ENCODE data around the gene IKZF1.
"Not testable (repeated sequence)": the region's sequence is repeated elsewhere in the genome, so short reads cannot be mapped to it uniquely, and the experiment has no call there.

Gene IKZF1

DNA sequence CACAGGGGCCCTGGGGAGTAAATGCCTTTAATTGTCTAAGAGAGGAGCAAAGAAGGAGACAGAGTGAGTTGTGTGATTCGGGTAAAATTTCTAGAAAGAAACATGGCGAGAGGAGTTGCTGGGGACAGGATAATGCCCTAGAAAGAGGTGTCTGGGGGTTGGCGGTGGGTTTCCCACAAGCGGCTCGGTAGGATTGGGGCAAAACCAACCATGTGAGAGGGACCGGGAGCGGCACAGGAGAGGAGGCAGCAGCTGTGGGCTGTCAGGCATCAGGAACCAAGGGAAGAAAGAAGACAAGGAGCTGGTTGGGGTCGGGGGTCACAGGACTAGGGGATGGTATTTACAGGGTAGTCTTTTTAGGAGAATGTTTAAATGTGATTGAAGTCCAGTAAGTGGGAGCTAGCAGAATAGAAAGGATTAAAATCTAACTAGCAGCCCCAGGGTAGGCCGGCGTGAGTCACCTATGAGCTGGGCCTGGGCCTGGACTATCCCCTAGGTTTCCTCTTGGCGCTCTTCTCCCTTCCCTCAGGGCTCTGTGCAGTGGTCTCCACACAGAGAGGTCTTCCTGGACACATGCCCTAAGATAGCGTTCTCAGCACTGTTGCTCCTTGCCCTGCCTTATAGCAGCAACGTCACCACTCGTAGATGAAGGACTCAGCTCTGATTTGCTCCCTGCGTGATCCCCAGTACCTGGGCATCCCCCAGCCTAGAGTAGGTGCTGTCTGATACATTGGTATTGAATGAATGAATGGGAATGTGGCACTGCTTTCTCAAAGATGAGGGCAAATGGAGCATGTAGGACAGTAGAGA lies 32.6 kb downstream of the IKZF1 start:
- Histone ChIP-seq H3K23ac (ENCODE audit: low read length) (no peak overlapping the region), H4K8ac (ENCODE audit: low read depth, low read length) (no peak overlapping the region), H3K9me3 (ENCODE audit: insufficient read depth, low read depth, low read length) (no peaks in the 10 kb centered on the region), H3K14ac (ENCODE audit: low read length) (no peak overlapping the region), H2AFZ (ENCODE audit: insufficient read depth, low read length, poor library complexity) (no peak overlapping the region), H3K27me3 (ENCODE audit: insufficient read depth, low read length) (no peaks in the 10 kb centered on the region), H3K79me2 (ENCODE audit: control insufficient read depth, insufficient read depth, low read length, poor library complexity) (no peaks in the 10 kb centered on the region), H3K18ac (ENCODE audit: low read length) (no peak overlapping the region), H3K9ac (ENCODE audit: low read length) (no peak overlapping the region), H3K4me3 (ENCODE audit: low read depth, low read length) (no peak overlapping the region), H2BK5ac (ENCODE audit: low read depth, low read length, poor library complexity) (no peak overlapping the region), H3K79me1 (ENCODE audit: low read length) (no peaks in the 10 kb centered on the region), H2AK5ac (ENCODE audit: low read length) (no peak overlapping the region), H3K27ac (ENCODE audit: low read depth, low read length) (no peak overlapping the region), H3K4me2 (ENCODE audit: low read length) (no peak overlapping the region), H4K91ac (ENCODE audit: low read depth, low read length) (no peak overlapping the region), H2BK120ac (ENCODE audit: insufficient read depth, low read length, poor library complexity) (no peak overlapping the region), H3K36me3 (ENCODE audit: control insufficient read depth in 1 of 2, insufficient read depth in 2 of 2, low read length in 2 of 2) (no peaks in the 10 kb centered on the region), H3K4me1 (ENCODE audit: control insufficient read depth in 1 of 2, insufficient read depth in 2 of 2, low read length in 2 of 2) (peaks cover 4 to 19% of the 10 kb centered on the region in 2 experiments), H3K4ac (ENCODE audit: low read depth, low read length) (no peak overlapping the region), H2BK12ac (ENCODE audit: low read length) (no peak overlapping the region), H4K12ac (ENCODE audit: low read depth, low read length) (no peak overlapping the region)
- no CpG with 5 or more reads among the region's 15 CpGs for WGBS (ENCODE audit: extremely low coverage, insufficient coverage, insufficient read length)
- no peak for DNase-seq

DNA sequence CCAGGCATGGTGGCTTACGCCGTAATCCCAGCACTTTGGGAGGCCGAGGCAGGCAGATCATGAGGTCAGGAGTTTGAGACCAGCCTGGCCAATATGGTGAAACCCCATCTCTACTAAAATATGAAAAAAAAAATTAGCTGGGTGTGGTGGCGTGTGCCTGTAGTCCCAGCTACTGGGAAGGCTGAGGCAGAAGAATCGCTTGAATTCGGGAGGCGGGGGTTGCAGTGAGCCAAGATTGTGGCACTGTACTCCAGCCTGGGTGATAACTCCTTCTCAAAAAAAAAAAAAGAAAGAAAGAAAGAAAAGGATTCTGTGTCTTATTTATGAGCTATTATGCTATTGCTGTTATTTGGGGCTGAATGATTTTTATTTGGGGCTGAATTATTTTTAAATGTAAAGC lies 35.0 kb downstream of the IKZF1 start:
- H3K4me3 ChIP-seq (ENCODE audit: low read depth, low read length); H3K14ac ChIP-seq (ENCODE audit: low read length); H4K12ac ChIP-seq (ENCODE audit: low read depth, low read length); H3K23ac ChIP-seq (ENCODE audit: low read length); H3K9me3 ChIP-seq (ENCODE audit: insufficient read depth, low read depth, low read length); DNase-seq; H3K79me2 ChIP-seq (ENCODE audit: control insufficient read depth, insufficient read depth, low read length, poor library complexity); H3K27me3 ChIP-seq (ENCODE audit: insufficient read depth, low read length); H3K9ac ChIP-seq (ENCODE audit: low read length); H4K8ac ChIP-seq (ENCODE audit: low read depth, low read length); H3K18ac ChIP-seq (ENCODE audit: low read length); H3K4me2 ChIP-seq (ENCODE audit: low read length); H3K36me3 ChIP-seq (ENCODE audit: control insufficient read depth in 1 of 2, insufficient read depth in 2 of 2, low read length in 2 of 2); H3K79me1 ChIP-seq (ENCODE audit: low read length); H2BK12ac ChIP-seq (ENCODE audit: low read length); H2BK5ac ChIP-seq (ENCODE audit: low read depth, low read length, poor library complexity); H3K27ac ChIP-seq (ENCODE audit: low read depth, low read length); H3K4ac ChIP-seq (ENCODE audit: low read depth, low read length); H2AFZ ChIP-seq (ENCODE audit: insufficient read depth, low read length, poor library complexity); H2AK5ac ChIP-seq (ENCODE audit: low read length); H2BK120ac ChIP-seq (ENCODE audit: insufficient read depth, low read length, poor library complexity); H4K91ac ChIP-seq (ENCODE audit: low read depth, low read length): not testable (repeated sequence)
- no CpG with 5 or more reads among the region's 7 CpGs for WGBS (ENCODE audit: extremely low coverage, insufficient coverage, insufficient read length)
- peaks cover 2 to 13% of the 10 kb centered on the region in 2 experiments for H3K4me1 ChIP-seq (ENCODE audit: control insufficient read depth in 1 of 2, insufficient read depth in 2 of 2, low read length in 2 of 2)

DNA sequence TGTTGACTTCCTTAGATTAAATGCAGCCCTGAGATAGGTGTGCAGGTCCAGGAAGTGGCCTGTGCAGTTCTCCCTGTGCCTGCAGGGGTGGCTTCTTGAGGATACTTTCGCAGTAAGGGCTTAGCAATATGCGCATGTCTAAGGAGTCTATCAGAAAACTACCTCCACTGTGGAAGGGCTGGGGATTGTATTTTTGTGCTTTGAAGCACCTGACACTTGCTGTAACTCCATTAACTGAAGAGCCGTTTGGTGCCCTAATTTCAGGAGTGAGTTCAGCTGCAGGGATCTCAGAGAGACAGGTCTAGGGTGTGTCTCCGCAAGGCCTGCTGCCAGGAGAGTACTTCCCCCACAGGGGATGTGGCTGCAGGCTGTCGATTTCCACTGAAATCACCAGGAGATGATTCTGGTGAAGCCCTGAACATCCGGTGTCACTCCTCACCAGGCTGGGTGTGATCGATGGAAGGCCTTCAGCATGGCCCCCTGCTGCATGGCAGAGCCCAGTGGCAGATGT lies 35.5 kb downstream of the IKZF1 start:
- Histone ChIP-seq H3K4me3 (ENCODE audit: low read depth, low read length) (no peak overlapping the region), H2BK5ac (ENCODE audit: low read depth, low read length, poor library complexity) (no peak overlapping the region), H3K14ac (ENCODE audit: low read length) (no peak overlapping the region), H2AFZ (ENCODE audit: insufficient read depth, low read length, poor library complexity) (no peak overlapping the region), H3K27ac (ENCODE audit: low read depth, low read length) (no peak overlapping the region), H3K79me2 (ENCODE audit: control insufficient read depth, insufficient read depth, low read length, poor library complexity) (no peaks in the 10 kb centered on the region), H4K91ac (ENCODE audit: low read depth, low read length) (no peak overlapping the region), H3K79me1 (ENCODE audit: low read length) (no peaks in the 10 kb centered on the region), H2BK12ac (ENCODE audit: low read length) (no peak overlapping the region), H2AK5ac (ENCODE audit: low read length) (no peak overlapping the region), H3K4me1 (ENCODE audit: control insufficient read depth in 1 of 2, insufficient read depth in 2 of 2, low read length in 2 of 2) (peaks cover 2 to 13% of the 10 kb centered on the region in 2 experiments), H3K27me3 (ENCODE audit: insufficient read depth, low read length) (no peaks in the 10 kb centered on the region), H3K9me3 (ENCODE audit: insufficient read depth, low read depth, low read length) (no peaks in the 10 kb centered on the region), H4K8ac (ENCODE audit: low read depth, low read length) (no peak overlapping the region), H3K23ac (ENCODE audit: low read length) (no peak overlapping the region), H2BK120ac (ENCODE audit: insufficient read depth, low read length, poor library complexity) (no peak overlapping the region), H4K12ac (ENCODE audit: low read depth, low read length) (no peak overlapping the region), H3K18ac (ENCODE audit: low read length) (no peak overlapping the region), H3K9ac (ENCODE audit: low read length) (no peak overlapping the region), H3K4me2 (ENCODE audit: low read length) (no peak overlapping the region), H3K36me3 (ENCODE audit: control insufficient read depth in 1 of 2, insufficient read depth in 2 of 2, low read length in 2 of 2) (no peaks in the 10 kb centered on the region), H3K4ac (ENCODE audit: low read depth, low read length) (no peak overlapping the region)
- DNase-seq: no peak
- WGBS (ENCODE audit: extremely low coverage, insufficient coverage, insufficient read length): no CpG with 5 or more reads among the region's 7 CpGs

DNA sequence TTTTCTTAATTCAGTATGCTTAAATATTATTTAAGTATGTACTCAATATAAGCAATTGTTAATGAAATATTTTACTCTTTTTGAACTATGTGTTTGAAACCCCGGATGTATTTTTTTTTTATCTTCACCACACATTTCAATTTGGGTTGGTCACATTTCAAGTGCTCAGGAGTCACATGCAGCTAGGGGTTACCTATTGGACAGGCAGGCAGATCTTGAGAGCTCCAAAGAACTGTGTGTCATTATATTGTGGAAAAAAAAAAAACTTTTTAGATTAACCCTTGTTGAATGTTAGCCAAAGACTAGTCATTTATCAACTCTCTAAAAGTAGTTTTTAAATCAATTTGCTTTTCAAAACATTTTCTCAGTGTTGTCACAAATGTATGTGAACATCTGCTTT lies 37.2 kb downstream of the IKZF1 start:
- Histone ChIP-seq H4K12ac (ENCODE audit: low read depth, low read length) (no peak overlapping the region), H2BK5ac (ENCODE audit: low read depth, low read length, poor library complexity) (no peak overlapping the region), H3K14ac (ENCODE audit: low read length) (no peak overlapping the region), H3K9ac (ENCODE audit: low read length) (no peak overlapping the region), H3K18ac (ENCODE audit: low read length) (no peak overlapping the region), H3K4me3 (ENCODE audit: low read depth, low read length) (no peak overlapping the region), H3K4ac (ENCODE audit: low read depth, low read length) (no peak overlapping the region), H2AK5ac (ENCODE audit: low read length) (no peak overlapping the region), H3K4me2 (ENCODE audit: low read length) (no peak overlapping the region), H4K8ac (ENCODE audit: low read depth, low read length) (no peak overlapping the region), H3K79me2 (ENCODE audit: control insufficient read depth, insufficient read depth, low read length, poor library complexity) (no peaks in the 10 kb centered on the region), H3K27me3 (ENCODE audit: insufficient read depth, low read length) (no peaks in the 10 kb centered on the region), H3K79me1 (ENCODE audit: low read length) (no peaks in the 10 kb centered on the region), H2BK12ac (ENCODE audit: low read length) (no peak overlapping the region), H2BK120ac (ENCODE audit: insufficient read depth, low read length, poor library complexity) (no peak overlapping the region), H4K91ac (ENCODE audit: low read depth, low read length) (no peak overlapping the region), H2AFZ (ENCODE audit: insufficient read depth, low read length, poor library complexity) (no peak overlapping the region), H3K9me3 (ENCODE audit: insufficient read depth, low read depth, low read length) (no peaks in the 10 kb centered on the region), H3K27ac (ENCODE audit: low read depth, low read length) (no peak overlapping the region), H3K36me3 (ENCODE audit: control insufficient read depth in 1 of 2, insufficient read depth in 2 of 2, low read length in 2 of 2) (no peaks in the 10 kb centered on the region), H3K4me1 (ENCODE audit: control insufficient read depth in 1 of 2, insufficient read depth in 2 of 2, low read length in 2 of 2) (peaks cover 0 to 8% of the 10 kb centered on the region in 2 experiments), H3K23ac (ENCODE audit: low read length) (no peak overlapping the region)
- DNase-seq: no peak
- WGBS (ENCODE audit: extremely low coverage, insufficient coverage, insufficient read length): no CpG with 5 or more reads among the region's 1 CpG

Measured in trophoblast cell (in vitro differentiated cells and primary cell).